Panc1 (cell line): Measurements from ENCODE around the gene H3-3A.

Source experiments
- POLR2AphosphoS5 ChIP-seq: IDR thresholded peaks from 2 replicates; pipeline ENCODE4 v1.6.1; 2012; ENCODE audit warnings: mild to moderate bottlenecking, low read depth, low read length, moderate library complexity
- TCF7L2 ChIP-seq: IDR thresholded peaks from 2 replicates; pipeline ENCODE4 v1.6.1; 2011; ENCODE audit warnings: mild to moderate bottlenecking, low read depth, low read length, inconsistent platforms
- TF ChIP-seq, protein P1 (sequence below): fragments of 450-650 bp; IDR thresholded peaks from 2 replicates; pipeline ENCODE4 v1.5.1; 2017; ENCODE audit warnings: mild to moderate bottlenecking

DNA sequence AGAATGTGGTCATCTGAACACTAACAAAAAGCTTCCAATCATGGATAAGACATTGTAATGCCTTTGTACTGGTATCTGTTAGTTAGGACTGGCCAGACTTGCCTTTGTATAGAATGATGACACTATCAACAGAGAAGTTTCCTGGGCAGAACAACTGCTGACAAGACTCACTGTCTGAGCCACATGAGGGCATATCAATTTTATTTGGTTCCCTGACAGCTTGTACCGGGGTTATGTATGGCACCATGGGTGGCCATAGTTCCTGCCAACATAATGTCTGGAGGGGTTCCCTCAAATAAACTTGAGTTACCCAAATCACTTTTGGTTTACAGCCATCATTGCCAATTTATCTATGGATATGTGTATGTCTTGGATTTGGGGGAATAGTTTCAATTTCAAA, 13.6 kb upstream of the H3-3A start:
- TF ChIP-seq POLR2AphosphoS5 (no peak), TCF7L2 (no peak)
- TF ChIP-seq, protein P1, sequence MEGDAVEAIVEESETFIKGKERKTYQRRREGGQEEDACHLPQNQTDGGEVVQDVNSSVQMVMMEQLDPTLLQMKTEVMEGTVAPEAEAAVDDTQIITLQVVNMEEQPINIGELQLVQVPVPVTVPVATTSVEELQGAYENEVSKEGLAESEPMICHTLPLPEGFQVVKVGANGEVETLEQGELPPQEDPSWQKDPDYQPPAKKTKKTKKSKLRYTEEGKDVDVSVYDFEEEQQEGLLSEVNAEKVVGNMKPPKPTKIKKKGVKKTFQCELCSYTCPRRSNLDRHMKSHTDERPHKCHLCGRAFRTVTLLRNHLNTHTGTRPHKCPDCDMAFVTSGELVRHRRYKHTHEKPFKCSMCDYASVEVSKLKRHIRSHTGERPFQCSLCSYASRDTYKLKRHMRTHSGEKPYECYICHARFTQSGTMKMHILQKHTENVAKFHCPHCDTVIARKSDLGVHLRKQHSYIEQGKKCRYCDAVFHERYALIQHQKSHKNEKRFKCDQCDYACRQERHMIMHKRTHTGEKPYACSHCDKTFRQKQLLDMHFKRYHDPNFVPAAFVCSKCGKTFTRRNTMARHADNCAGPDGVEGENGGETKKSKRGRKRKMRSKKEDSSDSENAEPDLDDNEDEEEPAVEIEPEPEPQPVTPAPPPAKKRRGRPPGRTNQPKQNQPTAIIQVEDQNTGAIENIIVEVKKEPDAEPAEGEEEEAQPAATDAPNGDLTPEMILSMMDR, result no peak
